ENCODE data around the gene TSPAN17. TPM values are rescaled to one million over a fixed set of nuclear protein-coding genes. Genes with fewer than 3 reads are reported as not detected.

Gene TSPAN17
- total and polyA plus RNA-seq, 7 donors = 22.5 to 51.9 (median 25.8) TPM

GRCh38 chr5:176692326-176692725, 45.0 kb downstream of the TSPAN17 start:
- 79 to 88% (median 86%) methylated on average over 5 of the region's 5 CpGs for WGBS, 3 donors
- peaks cover 0 to 44% (median 9%) of the 10 kb centered on the region in 3 donors for H3K27me3 ChIP-seq (ENCODE audit: insufficient read depth in 3 of 3, low read length in 2 of 3)
- intact Hi-C loops (cut with DNase I) = no loop called here

GRCh38 chr5:176692839-176693476, 45.7 kb downstream of the TSPAN17 start:
- 27 to 40% (median 39%) methylated on average over 13 of the region's 13 CpGs for WGBS, 3 donors
- Histone ChIP-seq H3K36me3 (ENCODE audit: insufficient read depth in 1 of 2, low read depth in 1 of 2) (no peaks in the 10 kb centered on the region), H3K27me3 (ENCODE audit: insufficient read depth in 3 of 3, low read length in 2 of 3) (peaks cover 0 to 49% (median 9%) of the 10 kb centered on the region in 3 donors), H3K9me3 (no peaks in the 10 kb centered on the region), H3K4me1 (no peaks in the 10 kb centered on the region), H3K27ac (no peak overlapping the region), H3K4me3 (no peak overlapping the region)
- ATAC-seq (no peak), DNase-seq (no peak)
- intact Hi-C loops (cut with DNase I) = no loop called here
- no peak for TF ChIP-seq CTCF (IDR thresholded peaks at IDR 0.05)

More at GRCh38 chr5:176692326-176692725, 45.0 kb downstream of the TSPAN17 start:
- DNase-seq (no peak), ATAC-seq (no peak)
- Histone ChIP-seq H3K4me3 (no peak overlapping the region), H3K36me3 (ENCODE audit: insufficient read depth in 1 of 2, low read depth in 1 of 2) (no peaks in the 10 kb centered on the region), H3K9me3 (no peaks in the 10 kb centered on the region), H3K27ac (no peak overlapping the region), H3K4me1 (no peaks in the 10 kb centered on the region)
- TF ChIP-seq CTCF (IDR thresholded peaks at IDR 0.05) = no peak

GRCh38 chr5:176693477-176693851, 46.2 kb downstream of the TSPAN17 start:
- no peaks in the 10 kb centered on the region for H3K9me3 ChIP-seq
- no peak overlapping the region for H3K27ac ChIP-seq
- H3K4me1 ChIP-seq = no peaks in the 10 kb centered on the region
- H3K4me3 ChIP-seq = no peak overlapping the region
- no peaks in the 10 kb centered on the region for H3K36me3 ChIP-seq (ENCODE audit: insufficient read depth in 1 of 2, low read depth in 1 of 2)
- ATAC-seq = no peak
- intact Hi-C loops (cut with DNase I) = no loop called here
- no peak for DNase-seq
- H3K27me3 ChIP-seq (ENCODE audit: insufficient read depth in 3 of 3, low read length in 2 of 3) = peaks cover 0 to 54% (median 9%) of the 10 kb centered on the region in 3 donors
- TF ChIP-seq CTCF (IDR thresholded peaks at IDR 0.05) = no peak
- WGBS, 3 donors = 27 to 33% (median 28%) methylated on average over 13 of the region's 13 CpGs

- no peak overlapping the region for H3K4me3 ChIP-seq
- no peaks in the 10 kb centered on the region for H3K9me3 ChIP-seq
- TF ChIP-seq CTCF (IDR thresholded peaks at IDR 0.05) = no peak
- H3K27me3 ChIP-seq (ENCODE audit: insufficient read depth in 3 of 3, low read length in 2 of 3) = peaks cover 0 to 59% (median 9%) of the 10 kb centered on the region in 3 donors
- no peak for DNase-seq
- no peak for ATAC-seq
- no peaks in the 10 kb centered on the region for H3K4me1 ChIP-seq
- no peaks in the 10 kb centered on the region for H3K36me3 ChIP-seq (ENCODE audit: insufficient read depth in 1 of 2, low read depth in 1 of 2)
- WGBS, 3 donors = 75 to 82% (median 75%) methylated on average over 10 of the region's 10 CpGs
- H3K27ac ChIP-seq = no peak overlapping the region
- intact Hi-C loops (cut with DNase I) = no loop called here
Measured at GRCh38 chr5:176694146-176694545, 46.9 kb downstream of the TSPAN17 start.

- WGBS, 3 donors = 54 to 59% (median 55%) methylated on average over 9 of the region's 9 CpGs
- intact Hi-C loops (cut with DNase I) = no loop called here
- no peaks in the 10 kb centered on the region for H3K4me1 ChIP-seq
- H3K36me3 ChIP-seq (ENCODE audit: insufficient read depth in 1 of 2, low read depth in 1 of 2) = no peaks in the 10 kb centered on the region
- ATAC-seq = no peak
- no peak overlapping the region for H3K27ac ChIP-seq
- H3K27me3 ChIP-seq (ENCODE audit: insufficient read depth in 3 of 3, low read length in 2 of 3) = peaks cover 0 to 62% (median 9%) of the 10 kb centered on the region in 3 donors
- TF ChIP-seq CTCF (IDR thresholded peaks at IDR 0.05) = no peak
- no peaks in the 10 kb centered on the region for H3K9me3 ChIP-seq
- H3K4me3 ChIP-seq = no peak overlapping the region
- DNase-seq = no peak
Measured at GRCh38 chr5:176694631-176695030, 47.3 kb downstream of the TSPAN17 start.

Measured in psoas muscle (tissue), 8 donors.